GM04504 (cell line): Measurements from ENCODE around the gene CRMP1.

Experiments
- DNase-seq: peaks from one replicate; pipeline ENCODE4 v3.0.0-alpha.2; 2012; ENCODE audit warnings: low read depth

CRMP1 gene

GRCh38 chr4:5888222-5889001 is 4.5 kb downstream of the CRMP1 start:
- DNase-seq, result no peak

DNA sequence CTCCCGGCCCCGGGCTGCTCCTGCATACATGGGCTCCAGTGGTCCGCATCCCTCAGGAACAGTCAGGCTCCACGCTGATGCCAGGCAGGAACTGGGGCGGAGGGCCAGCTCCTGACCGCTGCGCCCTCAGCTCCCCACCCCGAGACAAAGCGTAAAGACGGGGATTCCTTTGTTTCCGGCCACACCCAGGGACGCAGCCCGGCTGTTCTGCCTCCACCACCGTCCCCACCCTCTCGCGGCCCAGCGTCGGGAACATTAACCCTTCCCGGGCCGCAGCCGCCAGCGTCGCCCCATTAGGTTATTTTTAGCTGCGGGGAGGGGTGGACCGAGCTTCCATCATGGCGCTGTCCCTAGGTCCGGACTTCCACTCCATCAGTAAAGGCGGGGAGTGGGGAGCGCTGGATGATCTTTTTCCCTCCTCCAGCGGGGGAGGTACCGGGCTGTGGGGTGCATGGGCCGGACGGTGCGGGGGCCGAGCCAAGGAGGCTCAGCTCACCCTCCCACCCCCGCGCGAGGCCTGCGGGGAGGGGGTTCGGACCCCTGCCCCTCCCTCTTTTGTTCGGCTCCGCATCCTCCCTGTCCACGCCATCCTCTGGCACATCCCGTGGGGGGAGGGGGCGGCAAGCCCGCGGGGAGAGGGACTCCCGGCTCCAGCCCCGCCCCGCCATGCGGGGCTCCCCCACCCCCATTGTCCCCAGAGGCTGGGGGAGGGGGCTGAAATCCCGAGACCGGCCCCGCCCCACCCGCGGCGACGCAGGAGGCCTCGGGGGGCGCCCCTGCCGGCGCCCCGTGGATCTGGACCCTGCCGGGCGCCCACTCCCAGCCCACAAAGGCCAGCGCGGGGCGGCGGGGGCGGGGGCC is 5.3 kb downstream of the CRMP1 start:
- DNase-seq, result no peak

DNA sequence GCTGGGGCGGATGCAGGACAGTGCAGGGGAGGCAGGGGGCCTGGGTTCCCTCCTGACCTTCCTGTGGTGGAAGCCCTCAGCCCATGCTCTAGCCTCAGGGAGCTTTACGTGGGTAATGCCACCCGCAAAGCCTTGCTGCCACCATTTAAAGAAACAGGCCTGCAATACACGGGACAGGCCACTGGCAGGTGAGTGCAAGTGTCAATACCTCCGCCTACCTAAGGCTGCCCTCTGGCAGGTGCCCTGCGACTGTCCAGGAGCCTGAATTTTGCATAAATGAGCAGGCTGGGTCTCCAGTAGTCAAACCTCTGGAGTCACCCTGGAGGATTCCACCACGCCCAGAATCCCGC is 5.9 kb downstream of the CRMP1 start:
- no peak for DNase-seq

DNA sequence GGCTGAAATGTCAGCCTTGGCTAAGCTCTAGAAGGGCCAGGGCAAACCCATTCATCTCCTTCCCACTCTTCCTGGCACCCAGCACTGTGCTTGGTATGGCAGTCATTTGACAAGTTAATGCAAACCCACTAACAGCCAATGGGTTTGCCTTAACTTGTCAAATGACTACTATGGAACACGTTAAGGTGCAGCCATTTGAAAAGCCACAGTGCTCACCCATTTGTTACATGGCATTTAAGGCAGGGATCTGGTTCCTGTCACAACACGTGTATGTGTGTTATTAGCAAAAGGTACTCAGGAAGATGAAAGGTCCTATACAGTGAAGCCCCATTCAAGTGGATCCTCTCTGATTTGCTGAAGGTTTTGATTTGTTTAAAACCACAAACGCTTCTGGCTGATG is 7.2 kb downstream of the CRMP1 start:
- DNase-seq, result no peak

- no peak for DNase-seq
Measured at GRCh38 chr4:5884796-5885195, 8.1 kb downstream of the CRMP1 start.

DNA sequence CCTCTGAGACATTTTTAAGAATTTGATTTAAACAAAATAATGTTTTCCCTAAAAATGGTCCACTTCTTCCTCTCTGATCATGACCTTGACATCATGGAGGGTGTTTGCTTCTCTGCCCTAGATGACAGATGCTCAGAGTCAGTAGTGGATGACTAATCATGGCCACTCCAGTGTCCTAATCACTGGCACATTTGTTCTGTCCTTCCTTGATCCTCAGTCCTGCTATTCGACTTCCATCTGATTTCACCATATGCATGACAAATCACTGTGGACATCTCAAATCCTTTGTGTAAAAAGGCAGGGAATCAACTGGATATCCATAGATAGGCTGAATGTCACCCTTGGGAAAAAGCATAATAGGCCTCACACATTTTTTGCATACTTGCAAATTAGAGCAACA is 9.0 kb downstream of the CRMP1 start:
- no peak for DNase-seq

GRCh38 chr4:5882947-5883346 is 9.9 kb downstream of the CRMP1 start:
- no peak for DNase-seq

DNA sequence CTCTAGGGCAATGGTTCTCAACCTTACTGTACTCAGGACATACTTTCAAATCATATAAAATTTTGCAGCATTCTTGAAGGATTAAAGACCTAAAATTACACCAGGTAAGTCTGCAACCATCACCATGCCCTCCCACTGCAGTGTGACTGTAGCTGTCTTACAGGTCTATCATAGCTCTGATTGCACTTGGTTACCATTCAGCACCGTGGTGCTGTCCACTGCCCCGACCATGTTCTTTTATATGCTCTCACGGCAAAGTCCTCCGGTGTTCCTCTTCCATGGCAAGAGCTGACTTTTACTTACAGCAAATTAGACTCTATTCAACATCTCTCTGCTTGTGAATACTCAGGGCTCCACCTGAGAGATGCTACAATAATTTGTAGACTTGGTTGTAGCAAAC is 11.5 kb downstream of the CRMP1 start:
- no peak for DNase-seq

GRCh38 chr4:5878359-5878758 is 14.5 kb downstream of the CRMP1 start:
- DNase-seq, result no peak

DNA sequence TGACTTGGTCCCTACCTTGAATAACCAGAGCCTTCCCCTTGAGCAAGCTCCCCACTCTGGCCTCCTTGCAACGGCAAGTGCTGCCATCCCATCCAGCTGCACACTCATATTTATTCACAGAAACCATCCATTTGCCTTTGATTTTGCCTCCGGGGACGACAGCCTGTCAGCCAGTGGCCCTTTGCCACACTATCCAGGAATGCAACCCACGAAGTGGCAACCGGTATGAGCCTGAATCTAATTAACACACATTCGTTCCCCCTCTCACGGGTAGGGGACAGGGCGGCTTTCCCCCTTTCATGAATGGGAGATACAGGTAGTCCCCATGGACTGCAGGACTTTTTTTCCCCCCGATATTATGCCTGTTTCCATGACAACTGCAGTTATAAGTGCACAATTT is 15.5 kb downstream of the CRMP1 start:
- DNase-seq, result no peak

DNA sequence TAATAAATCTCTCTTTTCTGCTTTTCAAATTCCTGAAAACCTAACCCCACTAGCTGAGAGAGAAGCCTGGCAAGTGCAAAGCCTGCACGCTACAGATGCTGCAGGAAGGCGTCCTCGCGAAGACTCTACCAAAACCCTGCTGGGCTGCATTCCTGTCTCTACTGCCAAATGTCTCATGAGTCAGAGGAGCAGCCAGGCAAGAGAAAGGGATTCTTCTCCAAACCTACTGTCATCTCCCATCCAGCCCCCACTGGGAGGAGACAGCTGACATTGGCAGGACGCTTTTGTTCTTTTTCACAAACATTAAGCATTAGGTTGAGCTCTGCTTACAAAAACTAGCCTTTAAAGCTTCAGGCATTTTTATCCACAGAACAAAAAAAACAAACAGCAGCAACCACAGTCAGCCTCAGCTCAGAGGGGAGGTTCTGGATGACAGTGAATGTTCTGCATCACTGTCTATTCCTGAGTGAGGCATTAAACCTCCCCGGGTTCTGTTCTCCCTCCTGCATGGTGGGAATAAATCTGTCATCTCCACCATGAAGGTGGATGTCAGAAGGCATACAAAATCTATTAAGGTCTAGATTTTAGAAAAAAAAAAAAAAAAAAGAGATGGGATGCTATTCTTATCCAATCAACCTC is 18.0 kb downstream of the CRMP1 start:
- peak; percentile 48 for DNase-seq

- DNase-seq, result no peak
Measured at GRCh38 chr4:5870701-5871100, 22.2 kb downstream of the CRMP1 start.

DNA sequence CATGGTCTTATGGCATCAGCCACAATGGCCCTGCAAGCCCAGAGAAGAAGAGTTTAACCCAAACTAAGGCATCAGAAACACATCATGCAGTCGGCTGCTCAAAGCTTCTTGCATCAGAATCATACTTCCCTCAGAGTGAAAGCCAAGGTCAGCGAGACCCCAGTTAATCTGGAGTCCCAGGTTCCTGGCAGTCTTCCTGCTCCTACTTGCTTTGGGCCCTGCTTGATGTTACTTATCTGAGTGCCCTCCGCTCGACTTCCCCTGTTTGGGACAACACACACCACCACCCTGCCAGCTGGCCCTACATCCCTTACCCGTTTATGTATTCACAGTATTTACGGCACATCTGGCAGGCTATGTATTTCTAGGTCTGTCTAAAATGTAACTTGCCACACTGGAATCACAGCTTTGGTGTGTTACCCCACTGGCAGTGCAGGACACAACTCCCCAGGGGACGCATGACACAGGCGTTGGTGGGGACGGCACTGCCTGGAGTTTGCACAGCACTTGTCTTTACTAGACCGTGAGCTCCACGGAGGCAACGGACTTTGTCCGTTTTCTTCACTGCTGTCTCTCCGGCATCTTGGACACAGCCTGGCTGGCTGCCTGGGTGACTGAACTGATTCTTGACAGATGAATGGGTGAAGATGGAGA is 22.8 kb downstream of the CRMP1 start:
- no peak for DNase-seq

- no peak for DNase-seq
Measured at GRCh38 chr4:5867866-5868265, 25.0 kb downstream of the CRMP1 start.

DNA sequence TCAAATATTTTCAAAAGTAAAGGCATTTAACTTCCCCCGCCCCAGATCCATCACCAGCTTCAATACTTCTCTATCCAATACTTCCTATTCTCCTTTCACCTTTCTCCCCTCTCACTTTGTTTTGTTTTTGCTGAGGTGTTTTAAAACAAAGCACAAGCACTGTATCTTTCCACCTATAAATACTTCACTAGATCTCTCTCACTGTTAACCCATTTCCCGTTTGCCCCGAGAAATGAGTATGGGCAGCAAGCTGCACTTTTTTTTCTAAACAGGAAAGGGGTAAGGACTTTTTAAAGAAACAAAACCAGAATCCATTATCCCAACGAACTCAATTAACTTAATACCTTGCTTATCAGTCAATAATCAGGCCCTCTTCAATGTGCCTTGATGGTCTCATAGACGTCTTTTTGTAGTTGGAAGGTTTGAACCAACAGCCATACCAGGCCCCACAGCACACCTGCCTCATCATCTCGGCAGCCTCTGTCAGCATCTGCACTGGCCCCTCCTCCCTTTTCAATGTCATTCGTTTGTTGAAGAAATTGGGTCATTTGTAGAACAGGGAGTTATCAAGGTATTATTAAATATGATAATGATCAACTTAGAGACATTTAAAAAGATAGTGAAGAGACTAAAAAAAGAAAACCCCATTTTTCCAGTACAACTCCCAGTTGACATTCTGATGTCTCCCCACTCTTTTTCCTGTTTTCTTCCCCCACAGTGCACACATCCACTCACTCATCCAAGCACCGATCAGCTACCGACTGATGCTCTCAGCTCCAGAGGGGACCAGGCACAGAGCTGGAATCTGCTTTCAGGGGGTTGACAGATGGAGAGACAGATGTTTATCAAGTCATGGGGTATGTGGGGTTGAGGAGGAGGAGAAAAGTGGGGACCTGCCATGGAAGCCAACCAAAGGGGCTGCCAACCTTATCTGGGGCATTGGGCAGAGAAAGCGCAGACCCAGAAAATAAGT is 25.8 kb downstream of the CRMP1 start:
- DNase-seq, result no peak

DNA sequence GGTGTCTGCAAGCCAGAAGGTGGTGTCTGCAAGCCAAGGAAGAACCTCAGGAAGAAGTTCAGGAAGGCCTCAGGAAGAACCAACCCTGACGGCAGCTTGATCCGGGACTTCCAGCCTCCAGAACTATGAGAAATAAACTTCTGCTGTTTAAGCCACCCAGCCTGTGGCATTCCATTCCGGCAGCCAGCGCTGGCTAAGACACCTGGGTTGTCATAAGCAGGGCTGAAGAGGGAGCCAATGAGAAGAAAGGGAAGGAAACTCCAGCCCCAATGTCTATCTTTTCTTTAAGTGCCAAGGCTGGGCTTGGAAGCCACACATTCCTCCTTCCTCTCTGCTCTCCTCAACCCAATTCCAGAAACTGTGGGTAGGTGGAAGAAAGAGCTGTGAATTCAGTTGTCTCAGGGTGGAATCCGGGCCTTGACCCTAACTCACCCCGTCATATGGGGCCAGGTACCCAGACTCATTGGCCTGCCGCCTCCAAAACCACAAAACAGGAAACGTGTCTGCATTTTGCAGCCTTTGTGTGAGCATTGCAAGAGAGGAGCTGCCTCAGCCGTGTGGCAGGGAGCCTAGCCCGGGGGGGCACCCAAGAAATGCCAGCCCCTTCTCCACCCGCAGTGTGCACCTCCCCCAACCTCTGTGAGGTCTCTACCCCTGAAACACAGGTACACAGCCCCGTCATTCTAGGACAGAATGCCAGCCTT is 26.8 kb downstream of the CRMP1 start:
- DNase-seq, result no peak

DNA sequence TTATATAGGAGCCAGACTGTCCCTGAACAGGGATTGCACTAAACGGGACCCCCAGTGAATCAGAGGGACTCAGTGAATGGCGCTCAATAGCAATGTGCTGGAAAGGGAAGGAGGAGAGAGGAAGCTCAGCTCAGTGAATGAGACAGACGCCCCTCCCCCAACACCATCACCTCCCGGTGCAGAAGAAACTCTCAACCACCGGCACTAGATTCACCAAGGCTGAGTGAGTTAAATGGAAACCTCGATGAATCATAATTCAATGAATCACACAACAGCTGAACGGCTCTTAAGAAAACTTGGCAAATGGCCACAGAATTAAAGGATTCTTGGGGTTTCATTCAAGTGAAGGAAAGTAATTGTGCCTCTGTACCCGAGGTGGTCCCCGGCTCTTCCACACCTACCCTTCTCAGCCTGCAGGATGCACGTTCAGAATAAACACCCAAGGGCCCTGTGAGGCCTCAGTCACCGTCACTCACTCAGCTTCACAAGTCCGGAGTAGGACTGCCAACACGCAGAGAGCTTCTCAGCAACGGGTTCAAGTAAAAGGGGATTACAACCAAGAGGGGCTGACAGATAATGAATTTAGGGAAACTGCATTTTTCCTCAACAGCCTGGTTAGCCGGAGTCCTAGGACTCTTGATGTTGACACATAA is 29.3 kb downstream of the CRMP1 start:
- peak; percentile 35 for DNase-seq

- no peak for DNase-seq
Measured at GRCh38 chr4:5858020-5858769, 34.7 kb downstream of the CRMP1 start.

GRCh38 chr4:5857199-5857598 is 35.7 kb downstream of the CRMP1 start:
- DNase-seq, result no peak
